OCI-LY3 (cell line): Measurements from ENCODE around the gene IKZF4.

Source experiments
- EZH2phosphoT487 ChIP-seq: fragments of 200-600 bp; shearing (Covaris generic); IDR thresholded peaks from 2 replicates; pipeline ENCODE4 v1.6.1; 2018; ENCODE audit warnings: antibody characterized with exemption, mixed run types, low read depth
- TF ChIP-seq, protein P1 (sequence below): fragments of 200-600, 300-600 bp; sonication (generic); IDR thresholded peaks from 2 replicates; pipeline ENCODE4 v1.5.1; 2014; ENCODE audit warnings: antibody characterized with exemption, low read length, low read depth

DNA sequence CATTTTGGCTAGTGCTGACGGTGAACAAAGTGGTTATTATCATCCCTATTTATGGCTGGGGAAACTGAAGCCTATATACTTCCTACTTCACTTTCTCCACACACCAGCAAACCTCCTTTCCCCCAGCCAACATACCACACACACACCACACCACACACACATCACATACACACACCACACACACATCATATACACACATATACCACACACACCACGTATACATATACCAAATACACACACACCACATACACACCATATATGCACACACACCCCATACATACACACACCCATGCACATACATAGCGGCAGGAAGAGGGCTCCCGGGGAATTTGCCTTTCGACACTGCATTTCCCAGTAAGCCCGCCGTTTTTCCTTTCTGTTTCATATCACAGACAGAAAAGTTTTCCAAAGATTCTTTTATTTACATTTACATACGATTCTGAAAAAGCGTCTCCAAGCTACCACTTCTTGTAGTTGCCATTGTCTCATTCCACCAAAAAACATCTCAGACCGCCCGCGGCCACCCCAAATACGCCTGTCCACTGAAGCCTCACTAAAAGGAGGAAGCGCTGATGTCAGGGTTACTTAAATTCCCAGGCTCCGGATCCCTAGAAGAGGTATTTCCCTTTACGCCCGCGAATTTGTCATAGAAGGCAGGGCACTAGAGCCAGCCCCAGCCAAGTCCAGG lies 47.8 kb upstream of the IKZF4 start:
- TF ChIP-seq, protein P1, sequence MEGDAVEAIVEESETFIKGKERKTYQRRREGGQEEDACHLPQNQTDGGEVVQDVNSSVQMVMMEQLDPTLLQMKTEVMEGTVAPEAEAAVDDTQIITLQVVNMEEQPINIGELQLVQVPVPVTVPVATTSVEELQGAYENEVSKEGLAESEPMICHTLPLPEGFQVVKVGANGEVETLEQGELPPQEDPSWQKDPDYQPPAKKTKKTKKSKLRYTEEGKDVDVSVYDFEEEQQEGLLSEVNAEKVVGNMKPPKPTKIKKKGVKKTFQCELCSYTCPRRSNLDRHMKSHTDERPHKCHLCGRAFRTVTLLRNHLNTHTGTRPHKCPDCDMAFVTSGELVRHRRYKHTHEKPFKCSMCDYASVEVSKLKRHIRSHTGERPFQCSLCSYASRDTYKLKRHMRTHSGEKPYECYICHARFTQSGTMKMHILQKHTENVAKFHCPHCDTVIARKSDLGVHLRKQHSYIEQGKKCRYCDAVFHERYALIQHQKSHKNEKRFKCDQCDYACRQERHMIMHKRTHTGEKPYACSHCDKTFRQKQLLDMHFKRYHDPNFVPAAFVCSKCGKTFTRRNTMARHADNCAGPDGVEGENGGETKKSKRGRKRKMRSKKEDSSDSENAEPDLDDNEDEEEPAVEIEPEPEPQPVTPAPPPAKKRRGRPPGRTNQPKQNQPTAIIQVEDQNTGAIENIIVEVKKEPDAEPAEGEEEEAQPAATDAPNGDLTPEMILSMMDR: no peak
- TF ChIP-seq EZH2phosphoT487: no peak
